A549 (cell line): Measurements from ENCODE around the gene FHL2. TPM values are rescaled to one million over a fixed set of nuclear protein-coding genes. Genes with fewer than 3 reads are reported as not detected.

Experiments used
- ATAC-seq, 2 experiments: fragments of 200-7000 bp in 1 of 2; fragments of >200 bp in 1 of 2; cut with Nextera tagmentation in 1 of 2; cut with Tn5 transposase in 1 of 2; 3 replicates each; pipeline versions ENCODE4 v1.8.0 to v1.9.1; 2018 to 2020; ENCODE audit warnings: mild to moderate bottlenecking in 1 of 2, moderate library complexity in 1 of 2
- CTCF ChIA-PET: fragments of 300-600 bp; sonication (Branson Sonifier 250); formaldehyde crosslinking; extraction: SDS; loops from one replicate; lab custom pipeline; 2021; ENCODE audit warnings: antibody characterized with exemption, inconsistent platforms; lab: Yijun Ruan, JAX
- POLR2A ChIA-PET: fragments of 350-600 bp; formaldehyde crosslinking; extraction: SDS; loops from one replicate; lab custom pipeline; 2021; ENCODE audit warnings: antibody characterized with exemption, inconsistent platforms; lab: Yijun Ruan, JAX
- DNase-seq, 2 experiments: peaks; one replicate each; pipeline versions ENCODE4 v3.0.0 to v3.0.0-alpha.2; 2011 to 2016; ENCODE audit warnings: low read depth in 1 of 2, low spot score in 1 of 2
- FAIRE-seq: peaks from 2 replicates; lab custom pipeline; 2011; peaks lifted over from hg19 to GRCh38; lab: Jason Lieb, UNC
- H3K27ac ChIP-seq, 2 experiments: fragments of >200 bp; sonication (Bioruptor Twin); formaldehyde crosslinking; 3 replicates each; pipeline ENCODE4 v1.5.1; 2016 to 2017
- H3K4me1 ChIP-seq: fragments of >200 bp; sonication (Bioruptor Twin); formaldehyde crosslinking; 3 replicates; pipeline ENCODE4 v1.6.1; 2016
- H3K4me2 ChIP-seq: fragments of >200 bp; sonication (Bioruptor Twin); formaldehyde crosslinking; 3 replicates; pipeline ENCODE4 v1.6.1; 2016
- H3K4me3 ChIP-seq: fragments of >200 bp; sonication (Bioruptor Twin); formaldehyde crosslinking; 3 replicates; pipeline ENCODE4 v1.5.1; 2016
- H3K9me3 ChIP-seq: fragments of >200 bp; sonication (Bioruptor Twin); formaldehyde crosslinking; 3 replicates; pipeline ENCODE4 v1.6.1; 2016
- CEBPB ChIP-seq, 2 experiments: fragments of >200 bp in 1 of 2; sonication (Bioruptor Twin) in 1 of 2; formaldehyde crosslinking in 1 of 2; IDR thresholded peaks; 2 replicates each; pipeline ENCODE4 v1.6.1; 2012 to 2016
- CHD2 ChIP-seq: fragments of 150-350 bp; IDR thresholded peaks from 2 replicates; pipeline ENCODE4 v1.6.1; 2014; ENCODE audit warnings: low read length; ENCODE audit not compliant: partially characterized antibody
- EP300 ChIP-seq, 2 experiments: fragments of >200 bp; sonication (Bioruptor Twin); formaldehyde crosslinking; IDR thresholded peaks; 2 replicates in 1 of 2; 3 replicates in 1 of 2; pipeline ENCODE4 v1.6.1; 2016 to 2017
- FOSL2 ChIP-seq, 2 experiments: fragments of 450-650 bp in 1 of 2; fragments of >200 bp in 1 of 2; sonication (Bioruptor Twin) in 1 of 2; formaldehyde crosslinking; IDR thresholded peaks; 2 replicates each; pipeline versions ENCODE4 v1.5.0 to v1.6.1; 2016 to 2020; ENCODE audit warnings: mild to moderate bottlenecking in 1 of 2, moderate library complexity in 1 of 2
- HDAC2 ChIP-seq: fragments of 200-600 bp; sonication (generic); IDR thresholded peaks from 2 replicates; pipeline ENCODE4 v1.6.1; 2016
- HOXA7 ChIP-seq: fragments of 250-450 bp; sonication (Bioruptor Pico); IDR thresholded peaks from 2 replicates; pipeline ENCODE4 v1.5.0; 2020; ENCODE audit warnings: mild to moderate bottlenecking, moderate library complexity
- HOXB13 ChIP-seq: fragments of 250-450 bp; sonication (Bioruptor Pico); IDR thresholded peaks from 2 replicates; pipeline ENCODE4 v1.5.0; 2020; ENCODE audit warnings: low read depth, mild to moderate bottlenecking, moderate library complexity
- KDM1A ChIP-seq: fragments of 200-600 bp; sonication (generic); IDR thresholded peaks from 2 replicates; pipeline ENCODE4 v1.6.1; 2016; ENCODE audit warnings: low read depth, mild to moderate bottlenecking
- MAFK ChIP-seq: fragments of 450-650 bp; IDR thresholded peaks from 2 replicates; pipeline ENCODE4 v1.6.1; 2014; ENCODE audit not compliant: partially characterized antibody
- POLR2A ChIP-seq: IDR thresholded peaks from 2 replicates; pipeline ENCODE4 v1.6.1; 2012; ENCODE audit warnings: mild to moderate bottlenecking, low read length
- POLR2AphosphoS2 ChIP-seq: conservative IDR thresholded peaks from 2 replicates; pipeline ENCODE4 v1.6.1; 2012; ENCODE audit warnings: low read length, improper control_type of control experiment, inconsistent platforms
- RFX5 ChIP-seq: fragments of 450-650 bp; IDR thresholded peaks from 2 replicates; pipeline ENCODE4 v1.7.1; 2014; ENCODE audit warnings: antibody characterized with exemption, mild to moderate bottlenecking, moderate library complexity
- SREBF2 ChIP-seq: fragments of 450-650 bp; IDR thresholded peaks from 2 replicates; pipeline ENCODE4 v1.6.1; 2014; ENCODE audit warnings: mild to moderate bottlenecking, moderate library complexity
- ZC3H11A ChIP-seq: fragments of 450-650 bp; IDR thresholded peaks from 2 replicates; pipeline ENCODE4 v1.6.1; 2014; ENCODE audit warnings: antibody characterized with exemption, mild to moderate bottlenecking
- ZFP36 ChIP-seq: fragments of 450-650 bp; IDR thresholded peaks from 2 replicates; pipeline ENCODE4 v1.6.1; 2014; ENCODE audit warnings: borderline replicate concordance; ENCODE audit not compliant: partially characterized antibody
- ZSCAN20 ChIP-seq: fragments of 250-450 bp; sonication (Bioruptor Pico); IDR thresholded peaks from 2 replicates; pipeline ENCODE4 v1.8.0; 2022; ENCODE audit warnings: mild to moderate bottlenecking, moderate library complexity
- WGBS: methylation state at CpG from one replicate; pipeline ENCODE4 v1.1.6; 2017; ENCODE audit errors: missing lambda C conversion rate; 5-methylcytosine and 5-hydroxymethylcytosine counted together
- polyA plus RNA-seq, 4 experiments: library from polyadenylated mRNA; depleted of rRNA in 3 of 4; stranded (reverse); fragments of >200 nt; fragmentation: RNase III in 1 of 4; extraction: RNeasy Plus Mini Kit Qiagen cat#74134 plus additional on column Dnase treatment in 1 of 4; gene quantifications; 2 replicates in 3 of 4; 3 replicates in 1 of 4; pipeline ENCODE4 v1.2.3, GENCODE V29; 2011 to 2017
- TF ChIP-seq, protein P1 (sequence below): fragments of 450-650 bp; IDR thresholded peaks from 2 replicates; pipeline ENCODE4 v1.6.1; 2014; ENCODE audit warnings: antibody characterized with exemption
- TF ChIP-seq, protein P2 (sequence below): IDR thresholded peaks from 2 replicates; pipeline ENCODE4 v1.6.1; 2012
- TF ChIP-seq, protein P3 (sequence below): fragments of >200 bp; sonication (Bioruptor Twin); formaldehyde crosslinking; IDR thresholded peaks from 3 replicates; pipeline ENCODE4 v1.5.1; 2016
- TF ChIP-seq, protein P4 (sequence below): fragments of 250-450 bp; sonication (Bioruptor Pico); IDR thresholded peaks from 2 replicates; pipeline ENCODE4 v1.5.0; 2020; ENCODE audit warnings: low read depth, mild to moderate bottlenecking, moderate library complexity
- TF ChIP-seq, protein P5 (sequence below): fragments of 150-350 bp; IDR thresholded peaks from 2 replicates; pipeline ENCODE4 v1.6.1; 2014; ENCODE audit warnings: low read depth, mild to moderate bottlenecking, low read length

The FHL2 gene
- polyA plus RNA-seq, 2 of the 4 experiments (the other 2 are of a cell fraction) = 57.9 to 85.9 TPM

DNA sequence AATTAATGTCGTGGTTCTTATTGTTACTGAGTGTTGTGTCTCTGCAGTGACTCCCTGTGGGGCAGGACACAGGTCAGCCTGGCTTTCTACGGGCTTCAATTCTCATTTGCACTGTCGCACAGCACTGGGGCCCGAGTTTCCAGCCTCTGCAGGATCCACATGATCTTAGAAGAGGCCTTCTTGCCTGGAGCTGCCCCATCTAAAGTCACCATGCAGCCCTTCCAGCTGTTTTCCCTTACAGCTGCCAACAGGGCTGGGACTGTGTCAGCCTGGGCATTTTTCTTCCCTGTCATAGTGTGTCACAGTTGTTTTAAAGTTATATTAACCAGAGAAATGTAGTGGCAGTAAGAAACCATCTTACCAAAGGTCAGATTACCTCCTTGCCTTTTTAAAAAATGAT, 27.0 kb downstream of the FHL2 start:
- ATAC-seq = no peak
- POLR2A ChIA-PET = no interaction called here
- Histone ChIP-seq H3K4me1 (peaks cover 26% of the 10 kb centered on the region), H3K4me2 (no peak overlapping the region), H3K4me3 (no peak overlapping the region), H3K27ac (no peak overlapping the region), H3K9me3 (no peaks in the 10 kb centered on the region)
- FAIRE-seq = no peak
- CTCF ChIA-PET = interaction anchor here (0.7 to 12.5 kb wide), 4 partner anchors 18 to 147 kb away, joined by 3 to 122 read pairs (median 4); no protein-coding TSS in a partner anchor
- no peak for TF ChIP-seq POLR2A
- no peak for TF ChIP-seq HOXA7
- no peak for TF ChIP-seq SREBF2
- TF ChIP-seq POLR2AphosphoS2 = no peak
- TF ChIP-seq, protein P1, sequence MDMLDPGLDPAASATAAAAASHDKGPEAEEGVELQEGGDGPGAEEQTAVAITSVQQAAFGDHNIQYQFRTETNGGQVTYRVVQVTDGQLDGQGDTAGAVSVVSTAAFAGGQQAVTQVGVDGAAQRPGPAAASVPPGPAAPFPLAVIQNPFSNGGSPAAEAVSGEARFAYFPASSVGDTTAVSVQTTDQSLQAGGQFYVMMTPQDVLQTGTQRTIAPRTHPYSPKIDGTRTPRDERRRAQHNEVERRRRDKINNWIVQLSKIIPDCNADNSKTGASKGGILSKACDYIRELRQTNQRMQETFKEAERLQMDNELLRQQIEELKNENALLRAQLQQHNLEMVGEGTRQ = no peak
- no peak for TF ChIP-seq ZFP36
- TF ChIP-seq MAFK = no peak
- TF ChIP-seq FOSL2 (IDR thresholded peaks at IDR 0.05) = no peak
- TF ChIP-seq FOSL2 (CRISPR knock-in tag; IDR thresholded peaks at IDR 0.05) = no peak
- no peak for TF ChIP-seq RFX5
- no peak for TF ChIP-seq CEBPB (IDR thresholded peaks at IDR 0.05)
- no peak for DNase-seq
- 78% methylated on average over 4 of the region's 4 CpGs for WGBS

DNA sequence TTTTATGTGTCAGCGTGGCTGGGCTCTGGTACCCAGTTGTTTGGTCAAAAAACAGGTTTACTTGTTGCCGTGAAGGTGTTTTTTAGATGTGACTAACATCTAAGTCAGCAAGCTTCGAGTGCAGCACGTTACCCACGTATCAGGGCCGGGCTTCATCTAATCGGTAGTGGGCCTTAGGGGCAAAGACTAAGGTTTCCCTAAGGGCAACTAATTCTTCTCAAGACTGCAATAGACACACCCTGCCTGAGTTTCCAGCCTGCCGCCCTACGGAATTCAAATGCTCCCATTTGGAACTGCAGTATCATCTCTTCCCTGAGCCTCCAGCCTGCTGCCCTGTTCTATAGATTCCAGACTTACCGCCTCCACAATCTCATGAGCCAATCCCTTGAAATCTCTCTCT, 27.7 kb downstream of the FHL2 start:
- no peaks in the 10 kb centered on the region for H3K9me3 ChIP-seq
- TF ChIP-seq, protein P2, sequence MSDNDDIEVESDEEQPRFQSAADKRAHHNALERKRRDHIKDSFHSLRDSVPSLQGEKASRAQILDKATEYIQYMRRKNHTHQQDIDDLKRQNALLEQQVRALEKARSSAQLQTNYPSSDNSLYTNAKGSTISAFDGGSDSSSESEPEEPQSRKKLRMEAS = no peak
- no peak for TF ChIP-seq KDM1A
- no peak for TF ChIP-seq CHD2
- no peak for TF ChIP-seq ZSCAN20 (CRISPR knock-in tag)
- TF ChIP-seq CEBPB (IDR thresholded peaks at IDR 0.05) = no peak
- TF ChIP-seq, protein P3, sequence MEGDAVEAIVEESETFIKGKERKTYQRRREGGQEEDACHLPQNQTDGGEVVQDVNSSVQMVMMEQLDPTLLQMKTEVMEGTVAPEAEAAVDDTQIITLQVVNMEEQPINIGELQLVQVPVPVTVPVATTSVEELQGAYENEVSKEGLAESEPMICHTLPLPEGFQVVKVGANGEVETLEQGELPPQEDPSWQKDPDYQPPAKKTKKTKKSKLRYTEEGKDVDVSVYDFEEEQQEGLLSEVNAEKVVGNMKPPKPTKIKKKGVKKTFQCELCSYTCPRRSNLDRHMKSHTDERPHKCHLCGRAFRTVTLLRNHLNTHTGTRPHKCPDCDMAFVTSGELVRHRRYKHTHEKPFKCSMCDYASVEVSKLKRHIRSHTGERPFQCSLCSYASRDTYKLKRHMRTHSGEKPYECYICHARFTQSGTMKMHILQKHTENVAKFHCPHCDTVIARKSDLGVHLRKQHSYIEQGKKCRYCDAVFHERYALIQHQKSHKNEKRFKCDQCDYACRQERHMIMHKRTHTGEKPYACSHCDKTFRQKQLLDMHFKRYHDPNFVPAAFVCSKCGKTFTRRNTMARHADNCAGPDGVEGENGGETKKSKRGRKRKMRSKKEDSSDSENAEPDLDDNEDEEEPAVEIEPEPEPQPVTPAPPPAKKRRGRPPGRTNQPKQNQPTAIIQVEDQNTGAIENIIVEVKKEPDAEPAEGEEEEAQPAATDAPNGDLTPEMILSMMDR = no peak
- TF ChIP-seq, protein P4, sequence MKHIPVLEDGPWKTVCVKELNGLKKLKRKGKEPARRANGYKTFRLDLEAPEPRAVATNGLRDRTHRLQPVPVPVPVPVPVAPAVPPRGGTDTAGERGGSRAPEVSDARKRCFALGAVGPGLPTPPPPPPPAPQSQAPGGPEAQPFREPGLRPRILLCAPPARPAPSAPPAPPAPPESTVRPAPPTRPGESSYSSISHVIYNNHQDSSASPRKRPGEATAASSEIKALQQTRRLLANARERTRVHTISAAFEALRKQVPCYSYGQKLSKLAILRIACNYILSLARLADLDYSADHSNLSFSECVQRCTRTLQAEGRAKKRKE (CRISPR knock-in tag) = no peak
- no peak for TF ChIP-seq HDAC2
- TF ChIP-seq, protein P1 = no peak
- no peak for TF ChIP-seq EP300 (IDR thresholded peaks at IDR 0.05)
- TF ChIP-seq ZC3H11A = no peak
- no peak for TF ChIP-seq POLR2AphosphoS2
- TF ChIP-seq HOXB13 (CRISPR knock-in tag) = no peak
- no peak for TF ChIP-seq HOXA7
- TF ChIP-seq, protein P5, sequence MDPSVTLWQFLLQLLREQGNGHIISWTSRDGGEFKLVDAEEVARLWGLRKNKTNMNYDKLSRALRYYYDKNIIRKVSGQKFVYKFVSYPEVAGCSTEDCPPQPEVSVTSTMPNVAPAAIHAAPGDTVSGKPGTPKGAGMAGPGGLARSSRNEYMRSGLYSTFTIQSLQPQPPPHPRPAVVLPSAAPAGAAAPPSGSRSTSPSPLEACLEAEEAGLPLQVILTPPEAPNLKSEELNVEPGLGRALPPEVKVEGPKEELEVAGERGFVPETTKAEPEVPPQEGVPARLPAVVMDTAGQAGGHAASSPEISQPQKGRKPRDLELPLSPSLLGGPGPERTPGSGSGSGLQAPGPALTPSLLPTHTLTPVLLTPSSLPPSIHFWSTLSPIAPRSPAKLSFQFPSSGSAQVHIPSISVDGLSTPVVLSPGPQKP = no peak
- TF ChIP-seq FOSL2 (IDR thresholded peaks at IDR 0.05) = no peak
- TF ChIP-seq FOSL2 (CRISPR knock-in tag; IDR thresholded peaks at IDR 0.05) = no peak
- no peak overlapping the region for H3K27ac ChIP-seq
- ChIA-PET CTCF (interaction anchor here (1.2 to 12.5 kb wide), 4 partner anchors 18 to 154 kb away, joined by 3 to 122 read pairs (median 4); no protein-coding TSS in a partner anchor), POLR2A (no interaction called here)
- H3K4me1 ChIP-seq = peaks cover 19% of the 10 kb centered on the region; the same call in 2 of the 3 replicates
- no peak for FAIRE-seq
- DNase-seq = no peak
- H3K4me2 ChIP-seq = no peak overlapping the region
- 90% methylated on average over 10 of the region's 10 CpGs for WGBS
- no peak for ATAC-seq
- no peak overlapping the region for H3K4me3 ChIP-seq
